Fibroblast of the aortic adventitia (primary cell): ENCODE results near the gene UBR3. TPM values are rescaled to one million over a fixed set of nuclear protein-coding genes. Genes with fewer than 3 reads are reported as not detected.
A peak's percentile ranks its signal among the peaks of the same experiment; 100 is the strongest.

ENCODE experiments used
- DNase-seq: peaks from one replicate; pipeline ENCODE4 v3.0.0-alpha.2; 2010; ENCODE audit warnings: low read depth
- H3K4me3 ChIP-seq: 2 replicates; pipeline ENCODE4 v1.5.1; 2011; ENCODE audit warnings: low read depth, mild to moderate bottlenecking, control low read depth, low read length, moderate library complexity
- CTCF ChIP-seq: IDR thresholded peaks from 2 replicates; pipeline ENCODE4 v1.5.1; 2011; ENCODE audit warnings: mild to moderate bottlenecking, low read length, control low read depth, inconsistent platforms; ENCODE audit not compliant: insufficient read depth
- total RNA-seq: library from RNA; depleted of rRNA; stranded (reverse); fragments of >200 nt; gene quantifications from 2 replicates; pipeline ENCODE4 v1.2.3, GENCODE V29; 2012; ENCODE audit warnings: low replicate concordance

The UBR3 gene
- total RNA-seq, 1 donor, result 45.5 TPM

- TF ChIP-seq CTCF, result no peak
- H3K4me3 ChIP-seq, result no peak overlapping the region
- no peak for DNase-seq
Observed at GRCh38 chr2:169795181-169795580, 32.1 kb upstream of the UBR3 start.

- TF ChIP-seq CTCF, result no peak
- H3K4me3 ChIP-seq, result no peak overlapping the region
- peak; percentile 39 for DNase-seq
Observed at GRCh38 chr2:169796441-169796840, 30.8 kb upstream of the UBR3 start.

GRCh38 chr2:169797601-169798000 is 29.7 kb upstream of the UBR3 start:
- no peak overlapping the region for H3K4me3 ChIP-seq
- no peak for TF ChIP-seq CTCF
- DNase-seq, result no peak

GRCh38 chr2:169798397-169798717 is 28.9 kb upstream of the UBR3 start:
- no peak for TF ChIP-seq CTCF
- DNase-seq, result no peak
- H3K4me3 ChIP-seq, result peak overlapping the region; percentile 86

- TF ChIP-seq CTCF, result no peak
- DNase-seq, result peak; percentile 91
- H3K4me3 ChIP-seq, result peak within 1 kb of the TSS; percentile 86
Observed at GRCh38 chr2:169798718-169799592, 28.3 kb upstream of the UBR3 start, which contains the start of gene SSB. SSB (plus strand) TSS chr2:169798871; CDS start chr2:169800961, 2,090 bp downstream.

- no peak for DNase-seq
- no peak overlapping the region for H3K4me3 ChIP-seq
- no peak for TF ChIP-seq CTCF
Observed at GRCh38 chr2:169803480-169803879, 23.8 kb upstream of the UBR3 start.
